Measurements from ENCODE around the gene ZNF407.

DNA sequence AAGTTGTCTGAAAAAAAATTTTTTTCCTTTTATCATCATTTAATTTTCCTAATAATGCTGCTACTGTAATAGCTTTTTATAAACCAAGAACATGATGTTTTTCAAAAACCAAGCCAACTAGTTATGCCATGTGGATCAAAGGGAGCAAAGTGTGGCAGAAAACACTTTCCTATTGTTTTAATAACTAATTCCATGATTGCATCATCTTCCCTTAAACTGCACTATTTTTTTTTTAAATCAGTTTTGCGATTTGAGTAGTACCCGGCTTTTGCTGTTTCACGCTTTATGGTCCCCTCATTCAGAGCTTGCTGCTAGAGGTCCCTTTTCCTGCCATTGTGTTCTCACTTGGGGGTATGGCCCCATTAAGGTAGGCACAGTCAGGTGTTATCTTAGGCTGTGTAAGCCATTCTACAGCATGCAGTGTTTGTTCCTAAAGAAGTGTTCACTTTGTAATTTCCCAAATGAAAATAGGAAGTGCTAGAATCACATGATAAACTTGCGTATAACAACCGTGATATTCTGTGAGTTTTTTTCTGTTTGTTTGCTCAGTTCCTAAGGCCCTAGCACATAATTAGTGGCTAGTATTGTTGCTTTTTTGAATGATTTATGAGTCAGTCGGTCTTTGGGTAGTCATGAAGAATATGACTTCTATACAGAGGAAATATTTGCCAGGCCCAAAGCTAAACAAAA, 385.4 kb downstream of the ZNF407 start:
- TF ChIP-seq, protein P1, sequence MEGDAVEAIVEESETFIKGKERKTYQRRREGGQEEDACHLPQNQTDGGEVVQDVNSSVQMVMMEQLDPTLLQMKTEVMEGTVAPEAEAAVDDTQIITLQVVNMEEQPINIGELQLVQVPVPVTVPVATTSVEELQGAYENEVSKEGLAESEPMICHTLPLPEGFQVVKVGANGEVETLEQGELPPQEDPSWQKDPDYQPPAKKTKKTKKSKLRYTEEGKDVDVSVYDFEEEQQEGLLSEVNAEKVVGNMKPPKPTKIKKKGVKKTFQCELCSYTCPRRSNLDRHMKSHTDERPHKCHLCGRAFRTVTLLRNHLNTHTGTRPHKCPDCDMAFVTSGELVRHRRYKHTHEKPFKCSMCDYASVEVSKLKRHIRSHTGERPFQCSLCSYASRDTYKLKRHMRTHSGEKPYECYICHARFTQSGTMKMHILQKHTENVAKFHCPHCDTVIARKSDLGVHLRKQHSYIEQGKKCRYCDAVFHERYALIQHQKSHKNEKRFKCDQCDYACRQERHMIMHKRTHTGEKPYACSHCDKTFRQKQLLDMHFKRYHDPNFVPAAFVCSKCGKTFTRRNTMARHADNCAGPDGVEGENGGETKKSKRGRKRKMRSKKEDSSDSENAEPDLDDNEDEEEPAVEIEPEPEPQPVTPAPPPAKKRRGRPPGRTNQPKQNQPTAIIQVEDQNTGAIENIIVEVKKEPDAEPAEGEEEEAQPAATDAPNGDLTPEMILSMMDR (conservative IDR thresholded peaks at IDR 0.05; ENCODE audit: low read depth in 2 of 2), result no peak
- TF ChIP-seq POLR2AphosphoS5 (IDR thresholded peaks at IDR 0.05; ENCODE audit: low read depth) (no peak), ETS1 (IDR thresholded peaks at IDR 0.05) (no peak), EZH2 (IDR thresholded peaks at IDR 0.05; ENCODE audit: low read depth, unreplicated experiment) (no peak), EZH2phosphoT487 (IDR thresholded peaks at IDR 0.05; ENCODE audit: unreplicated experiment) (no peak), JUNB (IDR thresholded peaks at IDR 0.05; ENCODE audit: unreplicated experiment) (no peak)
- TF ChIP-seq, protein P2, sequence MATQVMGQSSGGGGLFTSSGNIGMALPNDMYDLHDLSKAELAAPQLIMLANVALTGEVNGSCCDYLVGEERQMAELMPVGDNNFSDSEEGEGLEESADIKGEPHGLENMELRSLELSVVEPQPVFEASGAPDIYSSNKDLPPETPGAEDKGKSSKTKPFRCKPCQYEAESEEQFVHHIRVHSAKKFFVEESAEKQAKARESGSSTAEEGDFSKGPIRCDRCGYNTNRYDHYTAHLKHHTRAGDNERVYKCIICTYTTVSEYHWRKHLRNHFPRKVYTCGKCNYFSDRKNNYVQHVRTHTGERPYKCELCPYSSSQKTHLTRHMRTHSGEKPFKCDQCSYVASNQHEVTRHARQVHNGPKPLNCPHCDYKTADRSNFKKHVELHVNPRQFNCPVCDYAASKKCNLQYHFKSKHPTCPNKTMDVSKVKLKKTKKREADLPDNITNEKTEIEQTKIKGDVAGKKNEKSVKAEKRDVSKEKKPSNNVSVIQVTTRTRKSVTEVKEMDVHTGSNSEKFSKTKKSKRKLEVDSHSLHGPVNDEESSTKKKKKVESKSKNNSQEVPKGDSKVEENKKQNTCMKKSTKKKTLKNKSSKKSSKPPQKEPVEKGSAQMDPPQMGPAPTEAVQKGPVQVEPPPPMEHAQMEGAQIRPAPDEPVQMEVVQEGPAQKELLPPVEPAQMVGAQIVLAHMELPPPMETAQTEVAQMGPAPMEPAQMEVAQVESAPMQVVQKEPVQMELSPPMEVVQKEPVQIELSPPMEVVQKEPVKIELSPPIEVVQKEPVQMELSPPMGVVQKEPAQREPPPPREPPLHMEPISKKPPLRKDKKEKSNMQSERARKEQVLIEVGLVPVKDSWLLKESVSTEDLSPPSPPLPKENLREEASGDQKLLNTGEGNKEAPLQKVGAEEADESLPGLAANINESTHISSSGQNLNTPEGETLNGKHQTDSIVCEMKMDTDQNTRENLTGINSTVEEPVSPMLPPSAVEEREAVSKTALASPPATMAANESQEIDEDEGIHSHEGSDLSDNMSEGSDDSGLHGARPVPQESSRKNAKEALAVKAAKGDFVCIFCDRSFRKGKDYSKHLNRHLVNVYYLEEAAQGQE (IDR thresholded peaks at IDR 0.05; ENCODE audit: unreplicated experiment), result no peak
